Stomach (tissue), 9 donors: ENCODE data around the gene PTH2R. TPM values are rescaled to one million over a fixed set of nuclear protein-coding genes. Genes with fewer than 3 reads are reported as not detected.

Experiments used
- DNase-seq, 2 donors: peaks; one replicate each; pipeline versions ENCODE4 v3.0.0 to v3.0.0-alpha.2; 2013 to 2019
- H3K27ac ChIP-seq, 5 donors: fragments of 200-600 bp in 4 of 5; sonication (generic) in 4 of 5; one replicate each; pipeline ENCODE4 v1.5.1; 2013 to 2019; ENCODE audit warnings: mild to moderate bottlenecking in 1 of 5, moderate library complexity in 1 of 5
- H3K27me3 ChIP-seq, 3 donors: fragments of 200-600 bp; sonication (generic); one replicate each; pipeline ENCODE4 v1.5.1; 2017 to 2019; ENCODE audit warnings: mixed run types in 1 of 3
- H3K36me3 ChIP-seq, 4 donors: fragments of 200-600 bp; sonication (generic); 1 replicate in 3 of 4; 2 replicates in 1 of 4; pipeline ENCODE4 v1.5.1; 2016 to 2019
- H3K4me1 ChIP-seq, 4 donors: fragments of 200-600 bp; sonication (generic); one replicate each; pipeline ENCODE4 v1.5.1; 2016 to 2019
- H3K4me3 ChIP-seq, 4 donors: fragments of 200-600 bp; sonication (generic) in 3 of 4; one replicate each; pipeline ENCODE4 v1.5.1; 2016 to 2019; ENCODE audit warnings: mild to moderate bottlenecking in 1 of 4
- H3K9me3 ChIP-seq, 4 donors: fragments of 200-600 bp; sonication (generic); one replicate each; pipeline ENCODE4 v1.5.1; 2016 to 2019
- CTCF ChIP-seq, 7 experiments: fragments of 450-650 bp in 4 of 7; fragments of 200-600 bp in 3 of 7; sonication (generic) in 3 of 7; IDR thresholded peaks; one replicate each; pipeline ENCODE4 v1.5.1; 2016 to 2019; ENCODE audit warnings: antibody characterized with exemption in 7 of 7, control low read depth in 2 of 7, mild to moderate bottlenecking in 1 of 7
- EP300 ChIP-seq: sonication (generic); formaldehyde crosslinking; IDR thresholded peaks from one replicate; pipeline ENCODE4 v1.6.1; 2017; ENCODE audit warnings: antibody characterized with exemption
- POLR2A ChIP-seq, 4 donors: fragments of 450-650 bp; IDR thresholded peaks; one replicate each; pipeline ENCODE4 v1.6.1; 2016; ENCODE audit warnings: antibody characterized with exemption in 4 of 4, control low read depth in 2 of 4, mild to moderate bottlenecking in 1 of 4, moderate library complexity in 1 of 4
- POLR2AphosphoS5 ChIP-seq, 3 donors: sonication (generic); formaldehyde crosslinking; IDR thresholded peaks; one replicate each; pipeline ENCODE4 v1.6.1; 2016; ENCODE audit warnings: antibody characterized with exemption in 3 of 3
- WGBS, 5 donors: extraction: QIAGEN DNeasy Blood & Tissue Kit in 3 of 5; methylation state at CpG; one replicate each; pipeline versions ENCODE4 v1.1.5 to v1.1.7; 2013 to 2018; 5-methylcytosine and 5-hydroxymethylcytosine counted together
- intact Hi-C: fragments of 100-400 bp; cut with DNase I; formaldehyde crosslinking; loops from one replicate; pipeline ENCODE4 v1.15.1; 2023; ENCODE audit warnings: low total_unique reads
- polyA plus RNA-seq, 3 donors: library from polyadenylated mRNA; stranded (reverse); fragments of 200-250 nt; gene quantifications; one replicate each; pipeline ENCODE4 v1.2.3, GENCODE V29; 2013
- total RNA-seq, 5 donors: library from RNA; depleted of rRNA; stranded (reverse); fragments of >200 nt; gene quantifications; one replicate each; pipeline versions ENCODE4 v1.1.0 to v1.2.3, GENCODE V29; 2014 to 2016
- donor health status: healthy with polysubstance abuse.
- donor health status: Bipolar disorder and iron deficiency.
- donor health status: healthy.

PTH2R gene
- total and polyA plus RNA-seq, 8 donors: 0.05 to 0.55 TPM; not detected in 6

GRCh38 chr2:208463721-208464120, 57.1 kb downstream of the PTH2R start:
- DNase-seq: no peak
- Histone ChIP-seq H3K4me3 (no peak overlapping the region), H3K27me3 (no peaks in the 10 kb centered on the region), H3K27ac (no peak overlapping the region), H3K4me1 (no peaks in the 10 kb centered on the region), H3K36me3 (no peaks in the 10 kb centered on the region), H3K9me3 (no peaks in the 10 kb centered on the region)
- intact Hi-C loops: no loop called here
- WGBS, 5 donors: 48 to 60% (median 49%) methylated on average over 3 of the region's 3 CpGs
- no peak for TF ChIP-seq POLR2A (IDR thresholded peaks at IDR 0.05)
- TF ChIP-seq POLR2AphosphoS5 (IDR thresholded peaks at IDR 0.05): no peak
- no peak for TF ChIP-seq EP300
- TF ChIP-seq CTCF (IDR thresholded peaks at IDR 0.05): no peak

GRCh38 chr2:208464205-208464604, 57.6 kb downstream of the PTH2R start:
- H3K4me1 ChIP-seq: no peaks in the 10 kb centered on the region
- H3K27me3 ChIP-seq: no peaks in the 10 kb centered on the region
- H3K4me3 ChIP-seq: no peak overlapping the region
- DNase-seq: no peak
- TF ChIP-seq EP300 (no peak), POLR2AphosphoS5 (IDR thresholded peaks at IDR 0.05) (no peak), CTCF (IDR thresholded peaks at IDR 0.05) (no peak), POLR2A (IDR thresholded peaks at IDR 0.05) (no peak)
- intact Hi-C loops: no loop called here
- no peak overlapping the region for H3K27ac ChIP-seq
- no peaks in the 10 kb centered on the region for H3K9me3 ChIP-seq
- 65 to 78% (median 70%) methylated on average over 8 of the region's 8 CpGs for WGBS, 5 donors
- no peaks in the 10 kb centered on the region for H3K36me3 ChIP-seq

GRCh38 chr2:208466151-208466919, 59.7 kb downstream of the PTH2R start:
- TF ChIP-seq CTCF (IDR thresholded peaks at IDR 0.05) (peak in 2 of 7 experiments; percentile 24 to 27), POLR2A (IDR thresholded peaks at IDR 0.05) (no peak)
- Histone ChIP-seq H3K4me1 (no peaks in the 10 kb centered on the region), H3K4me3 (no peak overlapping the region), H3K27ac (no peak overlapping the region), H3K27me3 (no peaks in the 10 kb centered on the region), H3K9me3 (peaks cover 0 to 5% (median 2%) of the 10 kb centered on the region in 4 donors), H3K36me3 (no peaks in the 10 kb centered on the region)
- 31 to 44% (median 36%) methylated on average over 6 of the region's 6 CpGs for WGBS, 5 donors
- DNase-seq: peak in 1 of 2 donors; percentile 70
- intact Hi-C loops: no loop called here

GRCh38 chr2:208466920-208467298, 60.3 kb downstream of the PTH2R start:
- TF ChIP-seq EP300: no peak
- no peak for TF ChIP-seq CTCF (IDR thresholded peaks at IDR 0.05)
- no peak for TF ChIP-seq POLR2AphosphoS5 (IDR thresholded peaks at IDR 0.05)
- TF ChIP-seq POLR2A (IDR thresholded peaks at IDR 0.05): no peak
- intact Hi-C loops: no loop called here
- Histone ChIP-seq H3K9me3 (peaks cover 0 to 9% (median 7%) of the 10 kb centered on the region in 4 donors), H3K36me3 (no peaks in the 10 kb centered on the region), H3K4me3 (no peak overlapping the region), H3K27me3 (no peaks in the 10 kb centered on the region), H3K27ac (no peak overlapping the region), H3K4me1 (no peaks in the 10 kb centered on the region)
- WGBS, 5 donors: 12 to 37% (median 26%) methylated on average over 1 of the region's 1 CpG
- no peak for DNase-seq
